Gastroesophageal sphincter (tissue), 4 donors: ENCODE measurements around the gene C6orf132. TPM values are rescaled to one million over a fixed set of nuclear protein-coding genes. Genes with fewer than 3 reads are reported as not detected.

Experiments used
- ATAC-seq: fragments of 150-250 bp; one replicate; pipeline ENCODE4 v1.9.1; 2016; ENCODE audit warnings: mild to moderate bottlenecking, moderate library complexity
- H3K27ac ChIP-seq, 4 donors: fragments of 200-600 bp; sonication (generic) in 3 of 4; 1 replicate in 3 of 4; 2 replicates in 1 of 4; pipeline ENCODE4 v1.5.1; 2016 to 2019
- H3K27me3 ChIP-seq: fragments of 200-600 bp; sonication (generic); one replicate; pipeline ENCODE4 v1.5.1; 2019
- H3K36me3 ChIP-seq, 2 donors: fragments of 200-600 bp; sonication (generic); one replicate each; pipeline ENCODE4 v1.5.1; 2019; ENCODE audit warnings: control low read depth in 1 of 2
- H3K4me1 ChIP-seq, 3 donors: fragments of 200-600 bp; sonication (generic); 1 replicate in 2 of 3; 2 replicates in 1 of 3; pipeline ENCODE4 v1.5.1; 2016 to 2019; ENCODE audit warnings: control low read depth in 2 of 3
- H3K4me3 ChIP-seq, 2 donors: fragments of 200-600 bp; sonication (generic); one replicate each; pipeline ENCODE4 v1.5.1; 2019; ENCODE audit warnings: mild to moderate bottlenecking in 1 of 2, moderate library complexity in 1 of 2
- H3K9me3 ChIP-seq, 3 donors: fragments of 200-600 bp; sonication (generic); one replicate each; pipeline ENCODE4 v1.5.1; 2017 to 2019; ENCODE audit warnings: control low read depth in 2 of 3
- EP300 ChIP-seq: sonication (generic); formaldehyde crosslinking; IDR thresholded peaks from one replicate; pipeline ENCODE4 v1.6.1; 2017; ENCODE audit warnings: antibody characterized with exemption, mild to moderate bottlenecking
- POLR2A ChIP-seq, 2 donors: fragments of 450-650 bp; IDR thresholded peaks; one replicate each; pipeline ENCODE4 v1.6.1; 2017; ENCODE audit warnings: antibody characterized with exemption in 2 of 2, mild to moderate bottlenecking in 2 of 2, moderate library complexity in 1 of 2
- POLR2AphosphoS5 ChIP-seq: sonication (generic); formaldehyde crosslinking; IDR thresholded peaks from one replicate; pipeline ENCODE4 v1.6.1; 2017; ENCODE audit warnings: antibody characterized with exemption
- WGBS, 2 donors: methylation state at CpG; one replicate each; pipeline ENCODE4 v1.1.5; 2018; ENCODE audit warnings: low coverage in 1 of 2; 5-methylcytosine and 5-hydroxymethylcytosine counted together
- total RNA-seq, 4 donors: library from RNA; depleted of rRNA; stranded (reverse); fragments of >200 nt; gene quantifications; one replicate each; pipeline ENCODE4 v1.1.0, GENCODE V29; 2016
- TF ChIP-seq, protein P1 (sequence below), 4 experiments: fragments of 200-600 bp in 2 of 4; fragments of 450-650 bp in 2 of 4; sonication (generic) in 1 of 4; IDR thresholded peaks; one replicate each; pipeline ENCODE4 v1.5.1; 2017 to 2019; ENCODE audit warnings: antibody characterized with exemption in 4 of 4, mild to moderate bottlenecking in 2 of 4, moderate library complexity in 2 of 4

C6orf132 gene
- total RNA-seq, 4 donors from 2014 or later = 0.93 to 12.1 (median 1.4) TPM

DNA sequence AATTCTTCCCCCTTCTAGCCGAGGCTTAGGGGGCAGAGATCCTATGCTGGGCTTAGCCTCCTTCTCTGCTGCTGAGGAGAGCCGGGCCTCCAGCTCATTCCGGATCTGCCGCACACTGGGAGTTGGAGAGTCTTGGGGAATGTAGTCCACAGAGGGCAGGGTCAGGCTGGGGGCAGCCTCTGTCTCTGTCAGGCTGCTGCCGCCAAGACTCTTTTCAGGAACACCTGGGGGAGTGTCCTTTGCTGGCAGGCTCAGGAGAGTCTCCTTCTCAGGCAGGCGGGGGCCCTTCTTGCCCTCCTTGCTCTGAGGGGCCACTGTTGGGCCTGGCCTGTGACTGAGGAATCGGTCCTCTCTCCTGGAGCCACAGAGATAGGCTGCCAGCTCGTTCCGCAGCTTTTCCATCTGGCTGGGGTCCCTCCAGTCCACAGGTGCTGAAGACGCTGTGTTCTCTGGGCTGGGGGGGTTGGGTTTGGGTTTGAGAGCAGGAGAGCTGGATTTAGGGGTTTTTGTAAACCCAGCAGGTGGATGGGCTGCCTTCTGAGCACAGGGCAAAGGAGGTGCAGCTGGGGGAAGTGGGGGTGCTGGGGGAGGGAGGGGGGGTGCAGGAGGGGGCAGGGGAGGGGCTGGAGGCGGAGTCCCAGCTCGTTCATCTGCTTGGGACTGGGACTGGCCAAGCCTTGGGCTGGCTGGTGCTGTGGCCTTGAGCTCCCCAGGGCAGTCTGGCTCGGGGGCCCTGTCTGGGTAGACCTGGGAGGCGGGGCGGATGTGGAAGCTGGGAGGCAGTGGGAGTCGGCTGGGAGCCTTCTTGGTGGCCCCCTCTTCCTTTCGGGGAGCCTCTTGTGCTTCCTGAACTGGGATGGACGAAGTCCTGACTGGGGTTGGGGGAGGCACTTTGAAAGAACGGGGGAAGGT is 36.1 kb downstream of the C6orf132 start:
- H3K36me3 ChIP-seq = no peaks in the 10 kb centered on the region
- H3K4me1 ChIP-seq = peaks cover 0 to 20% (median 7%) of the 10 kb centered on the region in 3 donors
- 80% methylated on average over 2 of the region's 19 CpGs; no CpG with 5 or more reads in 1 of the 2 donors for WGBS, 2 donors
- H3K9me3 ChIP-seq = peaks cover 0 to 13% (median 0%) of the 10 kb centered on the region in 3 donors
- H3K4me3 ChIP-seq = no peak overlapping the region
- peaks cover 42% of the 10 kb centered on the region for H3K27me3 ChIP-seq
- no peak overlapping the region for H3K27ac ChIP-seq
- ATAC-seq = no peak
- TF ChIP-seq, protein P1, sequence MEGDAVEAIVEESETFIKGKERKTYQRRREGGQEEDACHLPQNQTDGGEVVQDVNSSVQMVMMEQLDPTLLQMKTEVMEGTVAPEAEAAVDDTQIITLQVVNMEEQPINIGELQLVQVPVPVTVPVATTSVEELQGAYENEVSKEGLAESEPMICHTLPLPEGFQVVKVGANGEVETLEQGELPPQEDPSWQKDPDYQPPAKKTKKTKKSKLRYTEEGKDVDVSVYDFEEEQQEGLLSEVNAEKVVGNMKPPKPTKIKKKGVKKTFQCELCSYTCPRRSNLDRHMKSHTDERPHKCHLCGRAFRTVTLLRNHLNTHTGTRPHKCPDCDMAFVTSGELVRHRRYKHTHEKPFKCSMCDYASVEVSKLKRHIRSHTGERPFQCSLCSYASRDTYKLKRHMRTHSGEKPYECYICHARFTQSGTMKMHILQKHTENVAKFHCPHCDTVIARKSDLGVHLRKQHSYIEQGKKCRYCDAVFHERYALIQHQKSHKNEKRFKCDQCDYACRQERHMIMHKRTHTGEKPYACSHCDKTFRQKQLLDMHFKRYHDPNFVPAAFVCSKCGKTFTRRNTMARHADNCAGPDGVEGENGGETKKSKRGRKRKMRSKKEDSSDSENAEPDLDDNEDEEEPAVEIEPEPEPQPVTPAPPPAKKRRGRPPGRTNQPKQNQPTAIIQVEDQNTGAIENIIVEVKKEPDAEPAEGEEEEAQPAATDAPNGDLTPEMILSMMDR (IDR thresholded peaks at IDR 0.05) = no peak
- TF ChIP-seq EP300 (no peak), POLR2A (IDR thresholded peaks at IDR 0.05) (no peak), POLR2AphosphoS5 (no peak)

DNA sequence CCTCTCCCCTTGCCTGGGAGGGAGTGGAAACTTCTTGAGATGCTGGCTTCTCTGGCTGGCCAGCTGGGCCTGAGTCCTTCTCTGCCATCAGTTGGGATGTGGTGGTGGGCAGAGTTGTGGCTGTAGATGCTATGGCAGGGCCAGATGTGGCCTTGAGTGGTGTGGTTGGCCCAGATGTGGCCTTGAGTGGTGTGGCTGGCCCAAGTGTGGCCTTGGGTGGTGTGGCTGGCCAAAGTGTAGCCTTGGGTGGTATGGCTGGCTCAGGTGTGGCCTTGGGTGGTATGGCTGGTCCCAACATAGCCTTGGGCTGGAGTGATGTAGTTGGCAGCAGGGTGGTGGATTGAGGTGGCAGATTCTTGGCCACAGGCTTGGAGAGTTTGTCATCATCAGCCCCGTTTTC is 36.7 kb downstream of the C6orf132 start:
- Histone ChIP-seq H3K36me3 (no peaks in the 10 kb centered on the region), H3K27ac (no peak overlapping the region), H3K4me3 (no peak overlapping the region), H3K27me3 (peaks cover 42% of the 10 kb centered on the region), H3K9me3 (peaks cover 0 to 11% (median 0%) of the 10 kb centered on the region in 3 donors), H3K4me1 (peaks cover 0 to 24% (median 9%) of the 10 kb centered on the region in 3 donors)
- TF ChIP-seq POLR2AphosphoS5 (no peak), EP300 (no peak), POLR2A (IDR thresholded peaks at IDR 0.05) (no peak)
- TF ChIP-seq, protein P1 (IDR thresholded peaks at IDR 0.05) = no peak
- ATAC-seq = no peak
- WGBS, 2 donors = no CpG with 5 or more reads among the region's 1 CpG

DNA sequence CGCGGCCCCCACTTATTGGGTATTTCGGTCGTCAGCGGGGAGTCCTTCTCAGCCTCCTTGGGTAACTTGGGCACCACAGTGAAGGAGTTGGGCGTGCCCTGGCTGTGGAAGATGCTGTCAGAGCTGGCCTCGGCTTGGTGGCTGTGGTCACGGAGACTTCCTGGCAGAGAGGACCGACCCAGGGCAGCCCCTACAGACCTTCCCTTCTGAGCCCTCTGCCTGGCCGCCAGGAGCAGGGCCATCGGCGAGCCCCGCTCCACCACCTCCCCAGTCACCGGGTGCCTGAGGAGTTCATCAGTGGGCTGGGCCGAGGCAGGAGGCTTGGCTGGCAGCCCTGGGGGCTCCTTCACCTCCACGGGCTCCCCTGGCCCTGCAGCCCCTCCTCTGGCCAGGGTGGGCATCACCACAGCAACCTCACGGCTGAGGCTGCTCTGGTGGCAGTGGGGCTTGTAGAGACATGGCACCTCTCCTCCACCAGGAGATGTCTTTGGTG is 37.2 kb downstream of the C6orf132 start:
- Histone ChIP-seq H3K9me3 (peaks cover 0 to 5% (median 0%) of the 10 kb centered on the region in 3 donors), H3K4me1 (peaks cover 0 to 24% (median 10%) of the 10 kb centered on the region in 3 donors), H3K27ac (no peak overlapping the region), H3K27me3 (peaks cover 42% of the 10 kb centered on the region), H3K4me3 (peak overlapping the region in 1 of 2 donors; percentile 54), H3K36me3 (no peaks in the 10 kb centered on the region)
- no peak for ATAC-seq
- TF ChIP-seq, protein P1 (IDR thresholded peaks at IDR 0.05) = no peak
- TF ChIP-seq POLR2A (IDR thresholded peaks at IDR 0.05) (no peak), EP300 (no peak), POLR2AphosphoS5 (no peak)
- 80% methylated on average over 1 of the region's 17 CpGs; no CpG with 5 or more reads in 1 of the 2 donors for WGBS, 2 donors

DNA sequence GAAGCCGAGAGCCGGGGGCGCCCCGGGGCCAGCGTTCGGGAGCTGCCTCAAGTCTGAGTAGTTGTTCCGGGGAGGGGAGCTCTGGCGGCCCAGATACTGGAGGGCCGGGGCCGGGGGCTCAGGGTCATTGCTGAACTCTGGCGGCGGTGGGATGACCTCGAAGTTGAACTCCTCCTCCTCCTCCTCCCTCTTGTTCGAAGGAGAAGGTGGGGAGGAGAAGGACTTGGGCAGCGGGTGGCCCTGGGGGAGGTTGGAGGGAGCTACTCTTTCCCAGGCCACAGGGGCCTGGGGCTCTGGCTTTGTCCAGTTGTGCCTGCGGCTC is 37.7 kb downstream of the C6orf132 start:
- H3K27me3 ChIP-seq = peaks cover 42% of the 10 kb centered on the region
- H3K36me3 ChIP-seq = no peaks in the 10 kb centered on the region
- peaks cover 0 to 1% (median 0%) of the 10 kb centered on the region in 3 donors for H3K9me3 ChIP-seq
- H3K27ac ChIP-seq = peak overlapping the region in 2 of 4 donors; percentile 53 to 59
- WGBS, 2 donors = no CpG with 5 or more reads among the region's 16 CpGs
- no peak for TF ChIP-seq EP300
- peak overlapping the region; percentile 6 to 54 for H3K4me3 ChIP-seq
- no peak for ATAC-seq
- peaks cover 0 to 24% (median 13%) of the 10 kb centered on the region in 3 donors for H3K4me1 ChIP-seq

DNA sequence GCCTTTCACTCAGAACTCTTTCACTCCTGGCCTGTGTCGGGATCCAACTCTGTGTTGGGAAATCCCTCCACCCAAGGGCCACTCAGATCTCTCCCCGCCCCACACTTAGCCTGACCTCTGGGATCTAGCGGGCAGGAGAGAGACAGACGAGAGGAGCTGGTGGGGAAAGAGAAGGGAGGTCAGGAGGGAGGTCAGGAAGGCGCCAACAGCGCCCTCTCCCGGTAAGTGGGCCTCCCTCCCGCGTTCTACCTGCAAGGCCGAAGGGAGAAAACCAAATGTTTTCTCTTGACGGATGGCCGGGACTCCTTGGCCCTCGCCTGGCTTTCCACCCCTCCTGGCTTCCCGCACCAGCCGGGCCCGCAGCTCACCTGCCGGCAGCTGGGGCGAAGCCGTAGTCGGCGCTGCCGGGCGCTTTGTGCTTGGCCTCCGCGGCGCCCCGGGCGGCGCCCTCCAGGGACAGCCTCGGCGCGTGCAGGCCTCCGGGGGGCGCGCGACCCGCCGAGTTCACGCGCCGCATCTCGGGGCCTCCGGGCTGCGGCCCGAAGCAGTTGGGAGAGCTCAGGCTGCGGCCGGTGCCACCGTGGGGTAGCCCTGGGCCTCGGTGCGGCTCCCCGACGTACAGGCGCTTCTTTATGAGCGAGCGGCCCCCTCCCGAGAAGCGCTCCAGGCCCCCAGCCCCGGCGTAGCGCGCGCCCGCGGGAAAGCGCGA is 38.2 kb downstream of the C6orf132 start:
- Histone ChIP-seq H3K27me3 (peaks cover 42% of the 10 kb centered on the region), H3K36me3 (no peaks in the 10 kb centered on the region), H3K9me3 (no peaks in the 10 kb centered on the region), H3K4me3 (peak overlapping the region; percentile 6 to 54), H3K4me1 (peaks cover 0 to 24% (median 13%) of the 10 kb centered on the region in 3 donors), H3K27ac (peak overlapping the region in 2 of 4 donors; percentile 53 to 59)
- TF ChIP-seq, protein P1 (IDR thresholded peaks at IDR 0.05) = peak in 3 of 4 experiments; percentile 53 to 67 (median 54)
- no peak for TF ChIP-seq EP300
- ATAC-seq = peak; percentile 90
- no CpG with 5 or more reads among the region's 66 CpGs for WGBS, 2 donors
